ENCODE data around the gene TSPAN4.
A peak's percentile ranks its signal among the peaks of the same experiment; 100 is the strongest.

The TSPAN4 gene

DNA sequence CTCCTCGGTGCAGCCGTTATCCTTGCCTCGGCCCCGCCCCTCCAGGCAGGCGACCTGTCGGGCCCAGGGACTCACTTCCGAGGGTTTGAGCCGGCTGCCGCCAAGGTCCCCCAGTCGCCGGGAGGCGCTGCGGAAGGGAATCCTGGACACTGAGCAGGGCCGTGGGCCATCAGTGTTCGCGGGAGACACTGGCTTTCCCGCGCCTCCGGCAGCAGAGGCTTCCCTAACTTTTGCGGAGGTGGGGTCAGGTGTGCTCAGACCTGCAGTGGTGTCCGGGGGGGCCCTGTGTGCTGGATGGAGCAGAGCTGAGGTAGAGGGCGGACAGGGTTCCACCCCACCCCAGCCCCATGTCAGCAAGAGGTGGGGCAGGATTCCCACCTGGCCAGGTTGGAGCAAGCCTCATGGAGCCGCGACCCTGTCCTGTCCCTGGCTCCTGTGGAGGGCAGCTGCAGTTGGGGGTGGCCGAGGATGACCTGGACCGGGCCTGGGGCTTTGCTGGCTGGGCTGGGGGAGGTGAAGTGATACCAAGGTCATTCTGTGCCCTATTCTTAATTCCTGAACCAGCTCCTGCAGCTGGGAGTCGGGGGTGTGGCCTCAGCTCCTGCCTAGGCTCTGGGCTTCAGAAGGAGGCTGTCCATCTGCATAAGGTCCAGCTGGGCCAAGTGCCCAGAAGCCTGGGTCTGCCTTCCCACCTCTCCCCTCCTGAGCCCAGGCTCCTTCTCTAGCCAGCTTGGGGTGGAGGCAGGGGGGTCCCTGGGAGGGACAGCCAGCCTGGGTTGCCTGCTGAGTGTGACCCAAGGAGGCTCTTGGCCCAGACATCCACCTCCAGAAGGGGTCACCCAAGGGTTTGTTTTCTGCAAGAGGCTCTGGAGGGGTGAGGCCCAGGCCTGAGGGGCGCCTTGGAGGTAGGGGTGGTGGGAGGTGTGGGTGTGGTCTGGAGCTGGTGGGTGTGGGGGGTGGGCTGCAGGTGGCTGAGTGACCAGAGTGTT lies 8.4 kb downstream of the TSPAN4 start:
- Histone ChIP-seq H3K9ac (ENCODE audit: low read depth, low read length) (no peak overlapping the region), H3K4me2 (ENCODE audit: insufficient read depth, low read length) (no peak overlapping the region), H3K4me1 (ENCODE audit: insufficient read depth, low read length) (peaks cover 3% of the 10 kb centered on the region; the same call in 1 of the 2 replicates), H3K36me3 (ENCODE audit: insufficient read depth, low read length) (no peaks in the 10 kb centered on the region), H3K4me3 (ENCODE audit: low read depth in 1 of 2, low read length in 2 of 2) (no peak overlapping the region), H3K79me2 (ENCODE audit: insufficient read depth, low read length) (no peaks in the 10 kb centered on the region), H3K9me3 (ENCODE audit: insufficient read depth, low read length, severe bottlenecking) (no peaks in the 10 kb centered on the region), H2AFZ (ENCODE audit: low read depth, low read length) (no peak overlapping the region), H3K27me3 (ENCODE audit: insufficient read depth, low read length, poor library complexity) (no peaks in the 10 kb centered on the region), H3K27ac (ENCODE audit: low read length) (no peak overlapping the region), H4K20me1 (ENCODE audit: insufficient read depth, low read length) (peaks cover 8% of the 10 kb centered on the region)
- ATAC-seq (ENCODE audit: insufficient read depth, low read depth) = no peak; the same call in 2 of the 3 replicates
- TF ChIP-seq, protein P1, sequence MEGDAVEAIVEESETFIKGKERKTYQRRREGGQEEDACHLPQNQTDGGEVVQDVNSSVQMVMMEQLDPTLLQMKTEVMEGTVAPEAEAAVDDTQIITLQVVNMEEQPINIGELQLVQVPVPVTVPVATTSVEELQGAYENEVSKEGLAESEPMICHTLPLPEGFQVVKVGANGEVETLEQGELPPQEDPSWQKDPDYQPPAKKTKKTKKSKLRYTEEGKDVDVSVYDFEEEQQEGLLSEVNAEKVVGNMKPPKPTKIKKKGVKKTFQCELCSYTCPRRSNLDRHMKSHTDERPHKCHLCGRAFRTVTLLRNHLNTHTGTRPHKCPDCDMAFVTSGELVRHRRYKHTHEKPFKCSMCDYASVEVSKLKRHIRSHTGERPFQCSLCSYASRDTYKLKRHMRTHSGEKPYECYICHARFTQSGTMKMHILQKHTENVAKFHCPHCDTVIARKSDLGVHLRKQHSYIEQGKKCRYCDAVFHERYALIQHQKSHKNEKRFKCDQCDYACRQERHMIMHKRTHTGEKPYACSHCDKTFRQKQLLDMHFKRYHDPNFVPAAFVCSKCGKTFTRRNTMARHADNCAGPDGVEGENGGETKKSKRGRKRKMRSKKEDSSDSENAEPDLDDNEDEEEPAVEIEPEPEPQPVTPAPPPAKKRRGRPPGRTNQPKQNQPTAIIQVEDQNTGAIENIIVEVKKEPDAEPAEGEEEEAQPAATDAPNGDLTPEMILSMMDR (IDR thresholded peaks at IDR 0.05; ENCODE audit: borderline replicate concordance, extremely low read depth, low read length, poor library complexity, severe bottlenecking) = peak; percentile 41
- no peak for TF ChIP-seq EZH2 (IDR thresholded peaks at IDR 0.05; ENCODE audit: borderline replicate concordance, low read depth, low read length, severe bottlenecking)
- no peak for DNase-seq

DNA sequence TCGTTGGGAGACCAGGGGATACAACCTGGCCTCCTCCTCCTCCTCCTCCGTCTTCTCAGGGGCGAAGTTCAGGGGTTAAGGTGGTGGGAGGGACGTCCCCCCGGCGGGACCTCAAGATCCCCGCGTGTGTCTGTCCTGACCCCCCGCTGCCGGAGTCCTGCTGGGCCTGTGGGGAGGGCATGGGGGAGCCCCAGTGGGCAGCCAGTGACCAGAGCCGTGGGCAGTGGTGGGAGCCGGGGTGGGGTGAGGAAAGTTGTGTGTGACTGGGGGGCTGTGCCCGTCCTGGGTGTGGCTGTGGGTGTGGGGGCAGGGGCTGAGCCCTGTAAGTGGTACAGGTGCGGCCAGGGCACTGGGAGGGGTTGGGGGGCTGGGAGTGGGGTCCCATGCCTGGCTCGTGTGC lies 10.1 kb downstream of the TSPAN4 start:
- Histone ChIP-seq H3K9ac (ENCODE audit: low read depth, low read length) (no peak overlapping the region), H2AFZ (ENCODE audit: low read depth, low read length) (no peak overlapping the region), H3K79me2 (ENCODE audit: insufficient read depth, low read length) (no peaks in the 10 kb centered on the region), H3K4me3 (ENCODE audit: low read depth in 1 of 2, low read length in 2 of 2) (no peak overlapping the region), H3K36me3 (ENCODE audit: insufficient read depth, low read length) (no peaks in the 10 kb centered on the region), H3K27ac (ENCODE audit: low read length) (no peak overlapping the region), H3K27me3 (ENCODE audit: insufficient read depth, low read length, poor library complexity) (no peaks in the 10 kb centered on the region), H4K20me1 (ENCODE audit: insufficient read depth, low read length) (peaks cover 10% of the 10 kb centered on the region), H3K9me3 (ENCODE audit: insufficient read depth, low read length, severe bottlenecking) (no peaks in the 10 kb centered on the region), H3K4me1 (ENCODE audit: insufficient read depth, low read length) (peaks cover 3% of the 10 kb centered on the region; the same call in 1 of the 2 replicates), H3K4me2 (ENCODE audit: insufficient read depth, low read length) (no peak overlapping the region)
- ATAC-seq (ENCODE audit: insufficient read depth, low read depth) = no peak
- DNase-seq = no peak
- TF ChIP-seq, protein P1 (IDR thresholded peaks at IDR 0.05; ENCODE audit: borderline replicate concordance, extremely low read depth, low read length, poor library complexity, severe bottlenecking) = no peak
- TF ChIP-seq EZH2 (IDR thresholded peaks at IDR 0.05; ENCODE audit: borderline replicate concordance, low read depth, low read length, severe bottlenecking) = no peak

DNA sequence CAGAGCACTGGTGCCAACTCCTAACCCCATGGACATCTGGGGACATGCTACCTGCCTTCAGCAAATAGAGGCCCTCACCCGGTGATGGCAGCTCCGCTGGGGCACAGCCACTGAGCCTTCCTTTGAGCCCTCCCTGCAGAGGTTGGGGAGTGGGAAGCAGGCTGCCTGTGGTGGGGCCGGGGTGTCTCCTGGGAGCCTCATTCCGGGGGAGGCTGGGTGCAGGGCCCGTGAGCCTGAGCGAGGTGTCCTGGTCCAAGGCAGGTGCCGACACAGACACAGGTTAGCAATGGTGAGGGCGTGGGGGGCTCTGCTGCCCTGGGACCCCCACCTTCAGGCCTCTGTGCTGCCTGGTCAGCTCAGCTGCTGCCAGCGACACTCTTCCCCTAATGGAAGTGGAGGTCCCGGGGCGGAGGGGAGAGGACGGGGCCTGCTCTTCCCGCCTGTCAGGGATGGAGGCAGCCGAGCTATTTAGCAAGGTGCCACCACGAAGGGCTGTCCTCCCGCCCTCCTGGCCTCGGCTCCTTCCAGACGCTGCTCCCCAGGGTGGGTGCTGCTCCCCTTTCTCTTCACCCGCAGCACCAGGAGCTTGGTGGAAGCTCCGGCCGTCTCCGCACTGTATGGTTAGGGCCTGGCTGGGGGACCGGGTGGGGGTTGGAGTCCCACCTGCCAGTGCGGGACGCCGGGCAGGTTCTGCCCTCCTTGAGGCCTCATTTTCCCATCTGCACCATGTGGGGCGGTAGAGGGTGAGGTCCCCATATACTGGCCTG lies 11.2 kb downstream of the TSPAN4 start:
- no peaks in the 10 kb centered on the region for H3K27me3 ChIP-seq (ENCODE audit: insufficient read depth, low read length, poor library complexity)
- no peak overlapping the region for H3K27ac ChIP-seq (ENCODE audit: low read length)
- ATAC-seq (ENCODE audit: insufficient read depth, low read depth) (no peak), DNase-seq (no peak)
- no peaks in the 10 kb centered on the region for H3K4me1 ChIP-seq (ENCODE audit: insufficient read depth, low read length)
- H4K20me1 ChIP-seq (ENCODE audit: insufficient read depth, low read length) = peaks cover 9% of the 10 kb centered on the region; the same call in 1 of the 2 replicates
- H3K36me3 ChIP-seq (ENCODE audit: insufficient read depth, low read length) = no peaks in the 10 kb centered on the region
- TF ChIP-seq EZH2 (IDR thresholded peaks at IDR 0.05; ENCODE audit: borderline replicate concordance, low read depth, low read length, severe bottlenecking) = no peak
- TF ChIP-seq, protein P1 (IDR thresholded peaks at IDR 0.05; ENCODE audit: borderline replicate concordance, extremely low read depth, low read length, poor library complexity, severe bottlenecking) = no peak
- no peak overlapping the region for H3K4me3 ChIP-seq (ENCODE audit: low read depth in 1 of 2, low read length in 2 of 2)
- H2AFZ ChIP-seq (ENCODE audit: low read depth, low read length) = no peak overlapping the region
- no peak overlapping the region for H3K4me2 ChIP-seq (ENCODE audit: insufficient read depth, low read length)
- no peak overlapping the region for H3K9ac ChIP-seq (ENCODE audit: low read depth, low read length)
- H3K9me3 ChIP-seq (ENCODE audit: insufficient read depth, low read length, severe bottlenecking) = no peaks in the 10 kb centered on the region
- no peaks in the 10 kb centered on the region for H3K79me2 ChIP-seq (ENCODE audit: insufficient read depth, low read length)

Data from DND-41 (cell line).